Glutamatergic neuron (in vitro differentiated cells): ENCODE results near the gene TEX11. TPM values are rescaled to one million over a fixed set of nuclear protein-coding genes. Genes with fewer than 3 reads are reported as not detected.

ENCODE experiments used
- DNase-seq: peaks from one replicate; pipeline ENCODE4 v3.0.0; 2022
- H3K27ac Mint-ChIP-seq: one replicate; pipeline ENCODE4 v1.8.0; 2020; ENCODE audit warnings: mild to moderate bottlenecking, mixed read lengths, inconsistent platforms; ENCODE audit not compliant: unreplicated experiment
- H3K27me3 Mint-ChIP-seq: one replicate; pipeline ENCODE4 v1.8.0; 2020; ENCODE audit warnings: mild to moderate bottlenecking, moderate library complexity, mixed read lengths, inconsistent platforms; ENCODE audit not compliant: unreplicated experiment
- H3K36me3 Mint-ChIP-seq: one replicate; pipeline ENCODE4 v1.8.0; 2020; ENCODE audit warnings: mild to moderate bottlenecking, mixed read lengths, inconsistent platforms; ENCODE audit not compliant: unreplicated experiment
- H3K4me1 Mint-ChIP-seq: one replicate; pipeline ENCODE4 v1.8.0; 2020; ENCODE audit warnings: mild to moderate bottlenecking, low read depth, mixed read lengths, inconsistent platforms; ENCODE audit not compliant: unreplicated experiment
- H3K4me3 Mint-ChIP-seq: one replicate; pipeline ENCODE4 v1.8.0; 2020; ENCODE audit warnings: mild to moderate bottlenecking, mixed read lengths, inconsistent platforms; ENCODE audit not compliant: unreplicated experiment
- H3K9me3 Mint-ChIP-seq: one replicate; pipeline ENCODE4 v1.8.0; 2020; ENCODE audit warnings: mild to moderate bottlenecking, moderate library complexity, mixed read lengths, inconsistent platforms; ENCODE audit not compliant: unreplicated experiment
- CTCF ChIP-seq: fragments of 200-600 bp; sonication (generic); IDR thresholded peaks from one replicate; pipeline ENCODE4 v1.5.0; 2021; ENCODE audit not compliant: partially characterized antibody, unreplicated experiment
- total RNA-seq: library from RNA; stranded (reverse); fragmentation: NEBNext Ultra II Directional; extraction: Animal tissue kit (Norgen Biotek cat#: 25700); gene quantifications from one replicate; pipeline ENCODE4 v1.2.1, GENCODE V29; 2021; ENCODE audit not compliant: unreplicated experiment

The TEX11 gene
- total RNA-seq, 1 donor from 2014 or later = not detected

- no peak overlapping the region for H3K4me3 Mint-ChIP-seq
- no peaks in the 10 kb centered on the region for H3K36me3 Mint-ChIP-seq
- peaks cover 2% of the 10 kb centered on the region for H3K9me3 Mint-ChIP-seq
- no peak overlapping the region for H3K27ac Mint-ChIP-seq
- no peak for TF ChIP-seq CTCF
- DNase-seq = no peak
- H3K4me1 Mint-ChIP-seq = no peaks in the 10 kb centered on the region
- peaks cover 2% of the 10 kb centered on the region for H3K27me3 Mint-ChIP-seq
Observed at GRCh38 chrX:70635669-70636068, 272.8 kb downstream of the TEX11 start.

- Mint-ChIP-seq H3K9me3 (peaks cover 2% of the 10 kb centered on the region), H3K36me3 (no peaks in the 10 kb centered on the region), H3K27ac (no peak overlapping the region), H3K27me3 (peaks cover 2% of the 10 kb centered on the region), H3K4me3 (no peak overlapping the region), H3K4me1 (no peaks in the 10 kb centered on the region)
- no peak for TF ChIP-seq CTCF
- DNase-seq = no peak
Observed at GRCh38 chrX:70635227-70635626, 273.3 kb downstream of the TEX11 start.

- H3K4me1 Mint-ChIP-seq = no peaks in the 10 kb centered on the region
- no peaks in the 10 kb centered on the region for H3K36me3 Mint-ChIP-seq
- no peak for TF ChIP-seq CTCF
Observed at GRCh38 chrX:70621743-70622142, 286.8 kb downstream of the TEX11 start.

GRCh38 chrX:70618467-70618866, 290.0 kb downstream of the TEX11 start:
- H3K4me3 Mint-ChIP-seq = no peak overlapping the region
- H3K27ac Mint-ChIP-seq = no peak overlapping the region
- H3K4me1 Mint-ChIP-seq = no peaks in the 10 kb centered on the region
- no peaks in the 10 kb centered on the region for H3K9me3 Mint-ChIP-seq
- H3K36me3 Mint-ChIP-seq = no peaks in the 10 kb centered on the region
- H3K27me3 Mint-ChIP-seq = no peaks in the 10 kb centered on the region
- DNase-seq = no peak
- TF ChIP-seq CTCF = no peak

More at GRCh38 chrX:70621743-70622142, 286.8 kb downstream of the TEX11 start:
- Mint-ChIP-seq H3K9me3 (no peaks in the 10 kb centered on the region), H3K27me3 (no peaks in the 10 kb centered on the region), H3K4me3 (no peak overlapping the region), H3K27ac (no peak overlapping the region)
- no peak for DNase-seq

- H3K36me3 Mint-ChIP-seq = no peaks in the 10 kb centered on the region
- no peak overlapping the region for H3K27ac Mint-ChIP-seq
- no peak for TF ChIP-seq CTCF
- H3K4me3 Mint-ChIP-seq = no peak overlapping the region
- H3K4me1 Mint-ChIP-seq = no peaks in the 10 kb centered on the region
- DNase-seq = no peak
- peaks cover 2% of the 10 kb centered on the region for H3K27me3 Mint-ChIP-seq
- H3K9me3 Mint-ChIP-seq = no peaks in the 10 kb centered on the region
Observed at GRCh38 chrX:70613295-70613694, 295.2 kb downstream of the TEX11 start.
